ENCODE measurements around the gene CARD11. TPM values are rescaled to one million over a fixed set of nuclear protein-coding genes. Genes with fewer than 3 reads are reported as not detected.

The CARD11 gene
- total RNA-seq, 1 experiment from 2014 or later: 0.57 TPM

DNA sequence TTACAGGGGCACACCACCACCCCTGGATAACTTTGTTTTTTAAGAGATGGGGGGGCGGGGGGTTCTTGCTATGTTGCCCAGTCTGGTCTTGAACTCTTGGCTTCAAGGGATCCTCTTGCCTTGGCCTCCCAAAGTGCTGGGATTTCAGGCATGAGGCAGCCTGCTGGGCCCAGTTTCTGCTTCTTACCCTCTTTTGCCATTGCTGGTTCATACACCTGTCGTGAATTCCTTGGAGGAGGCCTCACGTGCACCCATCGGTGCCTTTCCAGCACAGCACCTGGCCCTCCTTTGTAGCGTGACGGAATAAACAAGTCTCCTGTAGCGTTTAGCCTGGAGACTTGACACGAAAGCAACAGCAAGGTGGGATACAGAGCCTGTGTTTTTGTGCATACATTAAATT is 75.5 kb downstream of the CARD11 start:
- H3K79me2 ChIP-seq (ENCODE audit: insufficient read depth, low read length): no peaks in the 10 kb centered on the region
- H3K36me3 ChIP-seq (ENCODE audit: control insufficient read depth in 1 of 2, insufficient read depth in 2 of 2, low read length in 2 of 2): no peaks in the 10 kb centered on the region
- no peaks in the 10 kb centered on the region for H3K9me2 ChIP-seq (ENCODE audit: insufficient read depth)
- no peak overlapping the region for H2AFZ ChIP-seq (ENCODE audit: low read depth, low read length, poor library complexity, severe bottlenecking)
- intact Hi-C loops (cut with micrococcal nuclease): no loop called here
- no peaks in the 10 kb centered on the region for H3K27me3 ChIP-seq (ENCODE audit: insufficient read depth, low read length)
- H3K9me3 ChIP-seq (ENCODE audit: control insufficient read depth in 1 of 2, insufficient read depth in 1 of 2, low read depth in 1 of 2, low read length in 2 of 2): 0 out of 4 replicates have a peak, but pooled peaks cover 0 to 4% of the 10 kb centered on the region in 2 experiments
- no peak overlapping the region for H3K9ac ChIP-seq (ENCODE audit: low read length)
- H3K4me3 ChIP-seq (replicated peaks in 1 of 2; ENCODE audit: low read depth in 1 of 2, low read length in 2 of 2): no peak overlapping the region
- no peak overlapping the region for H3K27ac ChIP-seq (ENCODE audit: low read depth, low read length)
- CTCF ChIA-PET: no interaction called here
- H3K4me1 ChIP-seq (ENCODE audit: control insufficient read depth in 1 of 2, insufficient read depth in 2 of 2, low read length in 2 of 2): no peaks in the 10 kb centered on the region
- ATAC-seq (no peak), DNase-seq (ENCODE audit: low read depth, low spot score) (no peak)
- BruUV-seq (replicated peaks): no TSS peak
- H3K4me2 ChIP-seq (ENCODE audit: low read length): no peak overlapping the region
- POLR2A ChIA-PET: no interaction called here
- RAD21 ChIA-PET (ENCODE audit: low non-redundant PET in 1 of 2, low total read pairs in 2 of 2, uncharacterized antibody in 2 of 2, unreplicated experiment in 2 of 2): no interaction called here
- H4K20me1 ChIP-seq (ENCODE audit: insufficient read depth): no peaks in the 10 kb centered on the region
- TF ChIP-seq POLR2AphosphoS5 (IDR thresholded peaks at IDR 0.05; ENCODE audit: low read depth, low read length) (no peak), YY1 (IDR thresholded peaks at IDR 0.05; ENCODE audit: extremely low read depth, insufficient replicate concordance, low read depth, low read length) (no peak)
- TF ChIP-seq, protein P1, sequence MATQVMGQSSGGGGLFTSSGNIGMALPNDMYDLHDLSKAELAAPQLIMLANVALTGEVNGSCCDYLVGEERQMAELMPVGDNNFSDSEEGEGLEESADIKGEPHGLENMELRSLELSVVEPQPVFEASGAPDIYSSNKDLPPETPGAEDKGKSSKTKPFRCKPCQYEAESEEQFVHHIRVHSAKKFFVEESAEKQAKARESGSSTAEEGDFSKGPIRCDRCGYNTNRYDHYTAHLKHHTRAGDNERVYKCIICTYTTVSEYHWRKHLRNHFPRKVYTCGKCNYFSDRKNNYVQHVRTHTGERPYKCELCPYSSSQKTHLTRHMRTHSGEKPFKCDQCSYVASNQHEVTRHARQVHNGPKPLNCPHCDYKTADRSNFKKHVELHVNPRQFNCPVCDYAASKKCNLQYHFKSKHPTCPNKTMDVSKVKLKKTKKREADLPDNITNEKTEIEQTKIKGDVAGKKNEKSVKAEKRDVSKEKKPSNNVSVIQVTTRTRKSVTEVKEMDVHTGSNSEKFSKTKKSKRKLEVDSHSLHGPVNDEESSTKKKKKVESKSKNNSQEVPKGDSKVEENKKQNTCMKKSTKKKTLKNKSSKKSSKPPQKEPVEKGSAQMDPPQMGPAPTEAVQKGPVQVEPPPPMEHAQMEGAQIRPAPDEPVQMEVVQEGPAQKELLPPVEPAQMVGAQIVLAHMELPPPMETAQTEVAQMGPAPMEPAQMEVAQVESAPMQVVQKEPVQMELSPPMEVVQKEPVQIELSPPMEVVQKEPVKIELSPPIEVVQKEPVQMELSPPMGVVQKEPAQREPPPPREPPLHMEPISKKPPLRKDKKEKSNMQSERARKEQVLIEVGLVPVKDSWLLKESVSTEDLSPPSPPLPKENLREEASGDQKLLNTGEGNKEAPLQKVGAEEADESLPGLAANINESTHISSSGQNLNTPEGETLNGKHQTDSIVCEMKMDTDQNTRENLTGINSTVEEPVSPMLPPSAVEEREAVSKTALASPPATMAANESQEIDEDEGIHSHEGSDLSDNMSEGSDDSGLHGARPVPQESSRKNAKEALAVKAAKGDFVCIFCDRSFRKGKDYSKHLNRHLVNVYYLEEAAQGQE (IDR thresholded peaks at IDR 0.05; ENCODE audit: low read depth): no peak

- intact Hi-C loops (cut with micrococcal nuclease): no loop called here
- DNase-seq (ENCODE audit: low read depth, low spot score): no peak
- Histone ChIP-seq H3K9ac (ENCODE audit: low read length) (no peak overlapping the region), H3K4me2 (ENCODE audit: low read length) (no peak overlapping the region), H3K36me3 (ENCODE audit: control insufficient read depth in 1 of 2, insufficient read depth in 2 of 2, low read length in 2 of 2) (no peaks in the 10 kb centered on the region), H3K79me2 (ENCODE audit: insufficient read depth, low read length) (no peaks in the 10 kb centered on the region), H3K27ac (ENCODE audit: low read depth, low read length) (no peak overlapping the region), H4K20me1 (ENCODE audit: insufficient read depth) (no peaks in the 10 kb centered on the region), H3K9me2 (ENCODE audit: insufficient read depth) (no peaks in the 10 kb centered on the region), H3K9me3 (ENCODE audit: control insufficient read depth in 1 of 2, insufficient read depth in 1 of 2, low read depth in 1 of 2, low read length in 2 of 2) (0 out of 4 replicates have a peak, but pooled peaks cover 0 to 4% of the 10 kb centered on the region in 2 experiments), H3K4me3 (replicated peaks in 1 of 2; ENCODE audit: low read depth in 1 of 2, low read length in 2 of 2) (no peak overlapping the region), H3K27me3 (ENCODE audit: insufficient read depth, low read length) (no peaks in the 10 kb centered on the region), H3K4me1 (ENCODE audit: control insufficient read depth in 1 of 2, insufficient read depth in 2 of 2, low read length in 2 of 2) (no peaks in the 10 kb centered on the region), H2AFZ (ENCODE audit: low read depth, low read length, poor library complexity, severe bottlenecking) (no peak overlapping the region)
- BruUV-seq (replicated peaks): no TSS peak
- ATAC-seq: no peak
- ChIA-PET RAD21 (ENCODE audit: low non-redundant PET in 1 of 2, low total read pairs in 2 of 2, uncharacterized antibody in 2 of 2, unreplicated experiment in 2 of 2) (no interaction called here), POLR2A (no interaction called here), CTCF (no interaction called here)
- no peak for TF ChIP-seq JUND (IDR thresholded peaks at IDR 0.05)
- TF ChIP-seq, protein P2, sequence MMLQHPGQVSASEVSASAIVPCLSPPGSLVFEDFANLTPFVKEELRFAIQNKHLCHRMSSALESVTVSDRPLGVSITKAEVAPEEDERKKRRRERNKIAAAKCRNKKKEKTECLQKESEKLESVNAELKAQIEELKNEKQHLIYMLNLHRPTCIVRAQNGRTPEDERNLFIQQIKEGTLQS (IDR thresholded peaks at IDR 0.05): no peak
- no peak for TF ChIP-seq SRF (IDR thresholded peaks at IDR 0.05; ENCODE audit: low read depth)
- TF ChIP-seq ELF1 (IDR thresholded peaks at IDR 0.05; ENCODE audit: borderline replicate concordance, low read depth): no peak
- TF ChIP-seq TCF7L2 (IDR thresholded peaks at IDR 0.05; ENCODE audit: borderline replicate concordance, extremely low read depth, insufficient read depth, insufficient read length): no peak
- no peak for TF ChIP-seq SIN3A (IDR thresholded peaks at IDR 0.05; ENCODE audit: low read depth)
- no peak for TF ChIP-seq ZNF274 (IDR thresholded peaks at IDR 0.05; ENCODE audit: low read depth, low read length)
- TF ChIP-seq, protein P3, sequence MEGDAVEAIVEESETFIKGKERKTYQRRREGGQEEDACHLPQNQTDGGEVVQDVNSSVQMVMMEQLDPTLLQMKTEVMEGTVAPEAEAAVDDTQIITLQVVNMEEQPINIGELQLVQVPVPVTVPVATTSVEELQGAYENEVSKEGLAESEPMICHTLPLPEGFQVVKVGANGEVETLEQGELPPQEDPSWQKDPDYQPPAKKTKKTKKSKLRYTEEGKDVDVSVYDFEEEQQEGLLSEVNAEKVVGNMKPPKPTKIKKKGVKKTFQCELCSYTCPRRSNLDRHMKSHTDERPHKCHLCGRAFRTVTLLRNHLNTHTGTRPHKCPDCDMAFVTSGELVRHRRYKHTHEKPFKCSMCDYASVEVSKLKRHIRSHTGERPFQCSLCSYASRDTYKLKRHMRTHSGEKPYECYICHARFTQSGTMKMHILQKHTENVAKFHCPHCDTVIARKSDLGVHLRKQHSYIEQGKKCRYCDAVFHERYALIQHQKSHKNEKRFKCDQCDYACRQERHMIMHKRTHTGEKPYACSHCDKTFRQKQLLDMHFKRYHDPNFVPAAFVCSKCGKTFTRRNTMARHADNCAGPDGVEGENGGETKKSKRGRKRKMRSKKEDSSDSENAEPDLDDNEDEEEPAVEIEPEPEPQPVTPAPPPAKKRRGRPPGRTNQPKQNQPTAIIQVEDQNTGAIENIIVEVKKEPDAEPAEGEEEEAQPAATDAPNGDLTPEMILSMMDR (IDR thresholded peaks at IDR 0.05 in 2 of 3, conservative IDR thresholded peaks at IDR 0.05 in 1 of 3; ENCODE audit: borderline replicate concordance in 1 of 3, insufficient read depth in 1 of 3, low read depth in 2 of 3, low read length in 2 of 3): no peak
Observed at GRCh38 chr7:2967705-2968104, 76.0 kb downstream of the CARD11 start.
